Cardiac fibroblast (primary cell): ENCODE data around the gene C2CD4A.

Source experiments
- DNase-seq, 2 donors: peaks; one replicate each; pipeline versions ENCODE4 v3.0.0 to v3.0.0-alpha.2; 2010; ENCODE audit warnings: low read depth in 2 of 2
- H3K4me3 ChIP-seq, 2 donors: replicated peaks in 1 of 2; 1 replicate in 1 of 2; 2 replicates in 1 of 2; pipeline ENCODE4 v1.5.1; 2011; ENCODE audit warnings: low read depth in 2 of 2, low read length in 2 of 2, mild to moderate bottlenecking in 2 of 2, moderate library complexity in 1 of 2
- CTCF ChIP-seq: IDR thresholded peaks from one replicate; pipeline ENCODE4 v1.5.1; 2011; ENCODE audit warnings: low read depth, mild to moderate bottlenecking, low read length, inconsistent platforms

The C2CD4A gene

GRCh38 chr15:62069551-62069950 lies 2.8 kb downstream of the C2CD4A start:
- H3K4me3 ChIP-seq: no peak overlapping the region
- no peak for DNase-seq
- no peak for TF ChIP-seq CTCF

- peak; percentile 74 to 76 for DNase-seq
- peak; percentile 48 for TF ChIP-seq CTCF
- no peak overlapping the region for H3K4me3 ChIP-seq
Measured at GRCh38 chr15:62071711-62072308, 5.0 kb downstream of the C2CD4A start.

GRCh38 chr15:62075595-62076277 lies 9.0 kb downstream of the C2CD4A start:
- DNase-seq: peak; percentile 55 to 71

GRCh38 chr15:62079594-62079993 lies 12.8 kb downstream of the C2CD4A start:
- H3K4me3 ChIP-seq: no peak overlapping the region
- no peak for TF ChIP-seq CTCF
- DNase-seq: no peak

More at GRCh38 chr15:62075595-62076277, 9.0 kb downstream of the C2CD4A start:
- TF ChIP-seq CTCF: no peak
- no peak overlapping the region for H3K4me3 ChIP-seq

- no peak for TF ChIP-seq CTCF
- no peak overlapping the region for H3K4me3 ChIP-seq
- DNase-seq: peak in 1 of 2 donors; percentile 12
Measured at GRCh38 chr15:62083194-62084154, 16.7 kb downstream of the C2CD4A start.

GRCh38 chr15:62085740-62086139 lies 19.0 kb downstream of the C2CD4A start:
- peak in 1 of 2 donors; percentile 54 for DNase-seq
- no peak for TF ChIP-seq CTCF
- no peak overlapping the region for H3K4me3 ChIP-seq
